ENCODE measurements around the gene KCND2. TPM values are rescaled to one million over a fixed set of nuclear protein-coding genes. Genes with fewer than 3 reads are reported as not detected.

KCND2 gene
- total RNA-seq, 1 experiment from 2014 or later, result not detected

GRCh38 chr7:120665068-120665467 lies 392.1 kb downstream of the KCND2 start:
- H3K4me1 ChIP-seq, result no peaks in the 10 kb centered on the region; the same call in 1 of the 2 replicates
- intact Hi-C loops (cut with micrococcal nuclease; ENCODE audit: unreplicated experiment), result no loop called here
- Mint-ChIP-seq H3K4me1 (ENCODE audit: low read depth, unreplicated experiment) (no peaks in the 10 kb centered on the region), H3K9me3 (ENCODE audit: unreplicated experiment) (no peaks in the 10 kb centered on the region), H3K27ac (ENCODE audit: unreplicated experiment) (no peak overlapping the region), H3K4me3 (ENCODE audit: unreplicated experiment) (no peak overlapping the region), H3K27me3 (ENCODE audit: insufficient read depth, unreplicated experiment) (peaks cover 2% of the 10 kb centered on the region), H3K36me3 (ENCODE audit: insufficient read depth, unreplicated experiment) (no peaks in the 10 kb centered on the region)
- DNase-seq, result no peak
- TF ChIP-seq CTCF (IDR thresholded peaks at IDR 0.05; ENCODE audit: insufficient read depth in 1 of 2, low read depth in 1 of 2, low read length in 1 of 2, severe bottlenecking in 1 of 2, unreplicated experiment in 1 of 2), result no peak
- no peaks in the 10 kb centered on the region for H3K9me3 ChIP-seq
- no peak overlapping the region for H3K4me3 ChIP-seq (ENCODE audit: low read depth, low read length)
- BruUV-seq (replicated peaks), result no TSS peak
- no peaks in the 10 kb centered on the region for H3K36me3 ChIP-seq (ENCODE audit: control insufficient read depth, insufficient read depth, low read length)
- CTCF ChIA-PET, result no interaction called here
- POLR2A ChIA-PET, result no interaction called here
- H3K27me3 ChIP-seq (replicated peaks; ENCODE audit: control insufficient read depth, insufficient read depth, low read length), result no peaks in the 10 kb centered on the region

GRCh38 chr7:120675076-120675475 lies 402.1 kb downstream of the KCND2 start:
- intact Hi-C loops (cut with micrococcal nuclease; ENCODE audit: unreplicated experiment), result no loop called here
- TF ChIP-seq CTCF (IDR thresholded peaks at IDR 0.05; ENCODE audit: insufficient read depth in 1 of 2, low read depth in 1 of 2, low read length in 1 of 2, severe bottlenecking in 1 of 2, unreplicated experiment in 1 of 2), result no peak

GRCh38 chr7:120677535-120677934 lies 404.6 kb downstream of the KCND2 start:
- no peaks in the 10 kb centered on the region for H3K4me1 ChIP-seq
- Mint-ChIP-seq H3K27ac (ENCODE audit: unreplicated experiment) (no peak overlapping the region), H3K4me3 (ENCODE audit: unreplicated experiment) (no peak overlapping the region), H3K36me3 (ENCODE audit: insufficient read depth, unreplicated experiment) (no peaks in the 10 kb centered on the region), H3K27me3 (ENCODE audit: insufficient read depth, unreplicated experiment) (no peaks in the 10 kb centered on the region), H3K4me1 (ENCODE audit: low read depth, unreplicated experiment) (no peaks in the 10 kb centered on the region), H3K9me3 (ENCODE audit: unreplicated experiment) (no peaks in the 10 kb centered on the region)
- TF ChIP-seq CTCF (IDR thresholded peaks at IDR 0.05; ENCODE audit: insufficient read depth in 1 of 2, low read depth in 1 of 2, low read length in 1 of 2, severe bottlenecking in 1 of 2, unreplicated experiment in 1 of 2), result no peak
- intact Hi-C loops (cut with micrococcal nuclease; ENCODE audit: unreplicated experiment), result no loop called here
- no peak for DNase-seq
- H3K36me3 ChIP-seq (ENCODE audit: control insufficient read depth, insufficient read depth, low read length), result no peaks in the 10 kb centered on the region
- BruUV-seq (replicated peaks), result no TSS peak
- H3K9me3 ChIP-seq, result no peaks in the 10 kb centered on the region
- no peak overlapping the region for H3K4me3 ChIP-seq (ENCODE audit: low read depth, low read length)
- ChIA-PET CTCF (no interaction called here), POLR2A (no interaction called here)
- no peaks in the 10 kb centered on the region for H3K27me3 ChIP-seq (replicated peaks; ENCODE audit: control insufficient read depth, insufficient read depth, low read length)

More at GRCh38 chr7:120675076-120675475, 402.1 kb downstream of the KCND2 start:
- Mint-ChIP-seq H3K27me3 (ENCODE audit: insufficient read depth, unreplicated experiment) (peaks cover 7% of the 10 kb centered on the region), H3K27ac (ENCODE audit: unreplicated experiment) (no peak overlapping the region), H3K36me3 (ENCODE audit: insufficient read depth, unreplicated experiment) (no peaks in the 10 kb centered on the region), H3K9me3 (ENCODE audit: unreplicated experiment) (no peaks in the 10 kb centered on the region), H3K4me1 (ENCODE audit: low read depth, unreplicated experiment) (no peaks in the 10 kb centered on the region), H3K4me3 (ENCODE audit: unreplicated experiment) (no peak overlapping the region)
- H3K27me3 ChIP-seq (replicated peaks; ENCODE audit: control insufficient read depth, insufficient read depth, low read length), result no peaks in the 10 kb centered on the region
- POLR2A ChIA-PET, result no interaction called here
- no peak overlapping the region for H3K4me3 ChIP-seq (ENCODE audit: low read depth, low read length)
- no TSS peak for BruUV-seq (replicated peaks)
- no peaks in the 10 kb centered on the region for H3K4me1 ChIP-seq
- no peaks in the 10 kb centered on the region for H3K36me3 ChIP-seq (ENCODE audit: control insufficient read depth, insufficient read depth, low read length)
- H3K9me3 ChIP-seq, result no peaks in the 10 kb centered on the region
- no peak for DNase-seq
- CTCF ChIA-PET, result no interaction called here
